ENCODE measurements around the gene TREM2.

The TREM2 gene

DNA sequence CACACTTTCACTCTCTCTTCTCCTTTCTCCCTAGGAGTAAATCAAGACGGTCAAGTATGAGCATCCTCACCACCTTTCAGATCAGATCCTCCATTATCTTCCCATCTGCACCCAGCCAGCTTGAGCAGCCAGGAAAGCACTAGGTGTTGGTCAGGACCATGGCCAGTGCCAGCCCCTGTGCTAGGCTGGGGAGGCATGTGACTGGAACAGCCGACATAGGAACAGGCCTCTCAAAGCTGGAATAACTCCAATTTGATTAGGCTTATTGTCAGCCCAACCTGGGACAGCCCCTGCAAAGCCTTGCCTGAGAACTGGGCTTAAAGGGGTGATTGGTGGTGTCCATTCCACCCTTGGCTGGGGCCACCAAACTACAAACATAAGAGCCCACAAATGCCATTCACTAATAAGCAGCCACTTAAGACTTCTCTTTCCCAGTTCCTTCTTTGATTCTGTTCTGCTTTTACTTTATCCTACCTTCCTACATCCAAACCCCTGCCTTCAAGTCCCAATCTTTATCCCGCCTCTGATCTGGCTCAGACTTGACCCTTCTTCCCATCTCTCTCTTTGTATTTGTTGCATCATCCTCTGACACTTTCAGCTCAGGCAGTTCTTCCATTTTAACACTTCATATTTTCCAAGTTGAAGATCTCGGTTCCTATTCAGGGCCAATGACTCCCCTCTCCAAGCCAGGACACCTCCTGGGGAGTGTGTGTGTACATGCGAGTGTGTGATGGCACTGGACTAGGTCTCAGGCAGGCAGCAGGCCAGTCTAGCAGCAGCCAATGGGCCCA is 4.5 kb upstream of the TREM2 start:
- Histone ChIP-seq H3K79me2 (ENCODE audit: low read length) (no peaks in the 10 kb centered on the region), H3K27ac (ENCODE audit: low read length) (no peak overlapping the region), H3K4me2 (ENCODE audit: low read depth, low read length) (no peak overlapping the region), H4K20me1 (ENCODE audit: insufficient read depth, low read length) (no peaks in the 10 kb centered on the region), H3K9ac (ENCODE audit: low read length) (no peak overlapping the region), H3K27me3 (replicated peaks; ENCODE audit: insufficient read depth, low read length) (no peaks in the 10 kb centered on the region), H3K9me2 (replicated peaks; ENCODE audit: insufficient read depth, low read length) (no peaks in the 10 kb centered on the region), H3F3A (ENCODE audit: insufficient read depth, low read length) (no peaks in the 10 kb centered on the region), H2AFZ (ENCODE audit: low read length) (no peak overlapping the region), H3K9me3 (replicated peaks; ENCODE audit: insufficient read depth, low read length) (no peaks in the 10 kb centered on the region), H3K4me3 (ENCODE audit: low read length) (no peak overlapping the region), H3K36me3 (replicated peaks; ENCODE audit: insufficient read depth, low read length) (no peaks in the 10 kb centered on the region), H3K4me1 (ENCODE audit: low read length) (no peaks in the 10 kb centered on the region)
- no peak for TF ChIP-seq EZH2 (optimal IDR thresholded peaks at IDR 0.05; ENCODE audit: low read depth, low read length)
- no peak for TF ChIP-seq EZH2phosphoT487 (IDR thresholded peaks at IDR 0.05; ENCODE audit: low read length)
- TF ChIP-seq CTCF (IDR thresholded peaks at IDR 0.05; ENCODE audit: low read length), result no peak
- DNase-seq, result no peak

- DNase-seq, result no peak
- Histone ChIP-seq H3K27ac (ENCODE audit: low read length) (no peak overlapping the region), H3K9me3 (replicated peaks; ENCODE audit: insufficient read depth, low read length) (no peaks in the 10 kb centered on the region), H3K9me2 (replicated peaks; ENCODE audit: insufficient read depth, low read length) (no peaks in the 10 kb centered on the region), H4K20me1 (ENCODE audit: insufficient read depth, low read length) (no peaks in the 10 kb centered on the region), H3K4me3 (ENCODE audit: low read length) (no peak overlapping the region), H2AFZ (ENCODE audit: low read length) (no peak overlapping the region), H3K36me3 (replicated peaks; ENCODE audit: insufficient read depth, low read length) (no peaks in the 10 kb centered on the region), H3K27me3 (replicated peaks; ENCODE audit: insufficient read depth, low read length) (no peaks in the 10 kb centered on the region), H3K9ac (ENCODE audit: low read length) (no peak overlapping the region), H3K4me2 (ENCODE audit: low read depth, low read length) (no peak overlapping the region), H3F3A (ENCODE audit: insufficient read depth, low read length) (no peaks in the 10 kb centered on the region), H3K4me1 (ENCODE audit: low read length) (no peaks in the 10 kb centered on the region), H3K79me2 (ENCODE audit: low read length) (no peaks in the 10 kb centered on the region)
- no peak for TF ChIP-seq EZH2 (optimal IDR thresholded peaks at IDR 0.05; ENCODE audit: low read depth, low read length)
Observed at GRCh38 chr6:41164551-41165120, 1.7 kb upstream of the TREM2 start.

DNA sequence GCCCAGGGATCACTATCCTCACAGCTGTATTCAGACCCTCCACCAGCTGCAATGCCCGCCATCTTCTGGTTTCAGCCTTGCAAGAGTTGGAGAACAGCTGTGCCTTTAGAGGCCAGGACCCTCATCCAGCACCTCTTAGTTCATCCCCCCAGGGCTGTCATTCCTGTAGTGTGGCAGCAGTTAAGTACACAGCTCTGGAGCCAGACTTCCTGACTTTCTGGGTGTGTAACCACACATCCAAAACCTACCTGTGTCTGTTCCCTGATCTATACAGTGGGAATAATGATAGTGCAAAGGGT is 452 bp upstream of the TREM2 start:
- H3K4me2 ChIP-seq (ENCODE audit: low read depth, low read length), result no peak overlapping the region
- no peak overlapping the region for H2AFZ ChIP-seq (ENCODE audit: low read length)
- no peaks in the 10 kb centered on the region for H3K27me3 ChIP-seq (replicated peaks; ENCODE audit: insufficient read depth, low read length)
- H3K27ac ChIP-seq (ENCODE audit: low read length), result no peak overlapping the region
- no peaks in the 10 kb centered on the region for H3K9me2 ChIP-seq (replicated peaks; ENCODE audit: insufficient read depth, low read length)
- H3K4me1 ChIP-seq (ENCODE audit: low read length), result no peaks in the 10 kb centered on the region
- H4K20me1 ChIP-seq (ENCODE audit: insufficient read depth, low read length), result no peaks in the 10 kb centered on the region
- no peaks in the 10 kb centered on the region for H3K36me3 ChIP-seq (replicated peaks; ENCODE audit: insufficient read depth, low read length)
- no peaks in the 10 kb centered on the region for H3K79me2 ChIP-seq (ENCODE audit: low read length)
- no peaks in the 10 kb centered on the region for H3F3A ChIP-seq (ENCODE audit: insufficient read depth, low read length)
- no peaks in the 10 kb centered on the region for H3K9me3 ChIP-seq (replicated peaks; ENCODE audit: insufficient read depth, low read length)
- no peak for TF ChIP-seq EZH2phosphoT487 (IDR thresholded peaks at IDR 0.05; ENCODE audit: low read length)
- no peak for TF ChIP-seq EZH2 (optimal IDR thresholded peaks at IDR 0.05; ENCODE audit: low read depth, low read length)
- TF ChIP-seq CTCF (IDR thresholded peaks at IDR 0.05; ENCODE audit: low read length), result no peak
- H3K9ac ChIP-seq (ENCODE audit: low read length), result no peak overlapping the region
- no peak for DNase-seq
- H3K4me3 ChIP-seq (ENCODE audit: low read length), result no peak overlapping the region

Measured in MM.1S (cell line).